HFFc6 (cell line): ENCODE measurements around the gene RPS6KC1. TPM values are rescaled to one million over a fixed set of nuclear protein-coding genes. Genes with fewer than 3 reads are reported as not detected.

ENCODE experiments used
- DNase-seq: peaks from one replicate; pipeline ENCODE4 v3.0.0-alpha.2; 2018
- H3K27ac Mint-ChIP-seq: 2 replicates; pipeline ENCODE4 v1.8.0; 2020; ENCODE audit warnings: mild to moderate bottlenecking, mixed read lengths
- H3K27me3 Mint-ChIP-seq: 2 replicates; pipeline ENCODE4 v1.8.0; 2021; ENCODE audit warnings: mild to moderate bottlenecking, moderate library complexity, mixed read lengths; ENCODE audit not compliant: insufficient read depth
- H3K36me3 Mint-ChIP-seq: 2 replicates; pipeline ENCODE4 v1.8.0; 2021; ENCODE audit warnings: low read depth, mixed read lengths
- H3K4me1 Mint-ChIP-seq: 2 replicates; pipeline ENCODE4 v1.8.0; 2020; ENCODE audit warnings: low read depth, mixed read lengths
- H3K4me3 Mint-ChIP-seq: 2 replicates; pipeline ENCODE4 v1.8.0; 2020; ENCODE audit warnings: mild to moderate bottlenecking, moderate library complexity, mixed read lengths
- H3K9me3 Mint-ChIP-seq: 2 replicates; pipeline ENCODE4 v1.8.0; 2020; ENCODE audit warnings: mild to moderate bottlenecking, mixed read lengths
- total RNA-seq, 6 experiments: library from RNA; stranded (reverse); fragmentation: NEBNext Ultra II Directional; extraction: Animal tissue kit (Norgen Biotek cat#: 25700); gene quantifications; 2 replicates in 1 of 6; 3 replicates in 5 of 6; pipeline ENCODE4 v1.2.3, GENCODE V29; 2021
- TF ChIP-seq, protein P1 (sequence below): fragments of 200-600 bp; sonication (generic); IDR thresholded peaks from 2 replicates; pipeline ENCODE4 v1.5.0; 2021; ENCODE audit warnings: antibody characterized with exemption, mild to moderate bottlenecking

The RPS6KC1 gene
- total RNA-seq, 6 experiments from 2014 or later = 15.6 to 18.3 (median 17.3) TPM

DNA sequence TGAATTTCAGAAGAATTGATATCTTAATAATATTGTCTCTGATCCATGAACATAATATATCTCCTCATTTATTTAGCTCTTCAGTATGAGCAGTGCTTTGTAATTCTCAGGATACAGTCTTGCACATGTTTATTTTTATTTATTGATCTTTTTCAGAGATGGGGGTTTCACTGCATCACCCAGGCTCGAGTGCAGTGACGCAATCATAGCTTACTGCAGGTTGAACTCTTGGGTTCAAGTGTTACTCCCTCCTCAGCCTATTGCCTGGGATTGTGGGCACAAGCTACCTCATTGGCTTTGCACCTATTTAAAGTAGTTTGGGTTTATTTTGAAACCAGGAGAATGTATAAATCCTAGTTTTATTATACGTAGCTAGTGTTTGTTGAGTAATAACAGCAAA is 4.7 kb downstream of the RPS6KC1 start:
- H3K4me1 Mint-ChIP-seq = peaks cover 34% of the 10 kb centered on the region
- TF ChIP-seq, protein P1, sequence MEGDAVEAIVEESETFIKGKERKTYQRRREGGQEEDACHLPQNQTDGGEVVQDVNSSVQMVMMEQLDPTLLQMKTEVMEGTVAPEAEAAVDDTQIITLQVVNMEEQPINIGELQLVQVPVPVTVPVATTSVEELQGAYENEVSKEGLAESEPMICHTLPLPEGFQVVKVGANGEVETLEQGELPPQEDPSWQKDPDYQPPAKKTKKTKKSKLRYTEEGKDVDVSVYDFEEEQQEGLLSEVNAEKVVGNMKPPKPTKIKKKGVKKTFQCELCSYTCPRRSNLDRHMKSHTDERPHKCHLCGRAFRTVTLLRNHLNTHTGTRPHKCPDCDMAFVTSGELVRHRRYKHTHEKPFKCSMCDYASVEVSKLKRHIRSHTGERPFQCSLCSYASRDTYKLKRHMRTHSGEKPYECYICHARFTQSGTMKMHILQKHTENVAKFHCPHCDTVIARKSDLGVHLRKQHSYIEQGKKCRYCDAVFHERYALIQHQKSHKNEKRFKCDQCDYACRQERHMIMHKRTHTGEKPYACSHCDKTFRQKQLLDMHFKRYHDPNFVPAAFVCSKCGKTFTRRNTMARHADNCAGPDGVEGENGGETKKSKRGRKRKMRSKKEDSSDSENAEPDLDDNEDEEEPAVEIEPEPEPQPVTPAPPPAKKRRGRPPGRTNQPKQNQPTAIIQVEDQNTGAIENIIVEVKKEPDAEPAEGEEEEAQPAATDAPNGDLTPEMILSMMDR = no peak
- H3K27ac Mint-ChIP-seq = no peak overlapping the region
- DNase-seq = no peak
- no peak overlapping the region for H3K4me3 Mint-ChIP-seq
- peaks cover 7% of the 10 kb centered on the region for H3K36me3 Mint-ChIP-seq
- H3K9me3 Mint-ChIP-seq = no peaks in the 10 kb centered on the region
- no peaks in the 10 kb centered on the region for H3K27me3 Mint-ChIP-seq

DNA sequence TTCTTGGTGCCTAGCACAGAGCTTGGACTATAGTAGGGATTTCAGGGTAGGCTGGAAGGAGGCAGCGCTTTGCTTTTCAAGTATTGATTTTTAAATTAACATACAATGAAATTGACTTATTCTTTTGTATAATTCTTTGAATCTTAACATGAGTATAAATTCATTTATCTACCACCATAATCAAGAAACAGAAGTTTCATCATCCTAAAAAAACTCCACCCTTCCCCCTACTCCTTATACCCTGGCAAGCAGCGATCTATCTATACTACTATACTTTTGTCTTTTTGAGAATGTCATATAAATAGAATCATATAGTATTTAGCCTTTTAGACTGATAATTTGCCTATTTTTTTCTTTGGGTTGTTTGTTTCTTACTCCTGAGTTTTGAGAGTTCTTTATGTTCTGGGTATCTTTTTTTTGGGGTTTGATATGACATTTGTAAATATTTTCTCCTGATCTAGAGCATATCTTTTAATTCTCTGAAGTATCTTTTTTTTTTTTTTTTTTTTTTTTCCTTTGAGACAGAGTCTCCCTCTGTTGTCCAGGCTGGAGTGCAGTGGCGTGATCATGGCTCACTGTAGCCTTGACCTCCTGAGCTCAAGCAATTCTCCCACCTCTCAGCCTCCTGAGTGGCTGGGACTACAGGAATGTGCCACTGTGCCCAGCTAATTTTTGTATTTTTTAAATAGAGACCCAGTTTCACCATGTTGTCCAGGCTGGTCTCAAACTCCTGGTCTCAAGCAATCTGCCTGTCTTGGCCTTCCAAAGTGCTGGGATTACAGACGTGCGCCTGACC is 6.4 kb downstream of the RPS6KC1 start:
- H3K4me3 Mint-ChIP-seq = no peak overlapping the region
- no peak overlapping the region for H3K27ac Mint-ChIP-seq
- DNase-seq = no peak
- peaks cover 25% of the 10 kb centered on the region for H3K4me1 Mint-ChIP-seq
- H3K9me3 Mint-ChIP-seq = no peaks in the 10 kb centered on the region
- H3K36me3 Mint-ChIP-seq = peaks cover 5% of the 10 kb centered on the region
- H3K27me3 Mint-ChIP-seq = no peaks in the 10 kb centered on the region
- TF ChIP-seq, protein P1 = no peak

GRCh38 chr1:213060836-213061235 is 9.8 kb downstream of the RPS6KC1 start:
- no peak overlapping the region for H3K4me3 Mint-ChIP-seq
- no peak for DNase-seq
- H3K36me3 Mint-ChIP-seq = peaks cover 5% of the 10 kb centered on the region
- H3K27ac Mint-ChIP-seq = no peak overlapping the region
- peaks cover 11% of the 10 kb centered on the region for H3K4me1 Mint-ChIP-seq
- TF ChIP-seq, protein P1 = no peak
- H3K9me3 Mint-ChIP-seq = no peaks in the 10 kb centered on the region
- no peaks in the 10 kb centered on the region for H3K27me3 Mint-ChIP-seq

GRCh38 chr1:213061263-213061662 is 10.2 kb downstream of the RPS6KC1 start:
- TF ChIP-seq, protein P1 = no peak
- DNase-seq = no peak
- Mint-ChIP-seq H3K4me1 (peaks cover 10% of the 10 kb centered on the region), H3K27me3 (no peaks in the 10 kb centered on the region), H3K27ac (no peak overlapping the region), H3K36me3 (peaks cover 5% of the 10 kb centered on the region), H3K4me3 (no peak overlapping the region), H3K9me3 (no peaks in the 10 kb centered on the region)

DNA sequence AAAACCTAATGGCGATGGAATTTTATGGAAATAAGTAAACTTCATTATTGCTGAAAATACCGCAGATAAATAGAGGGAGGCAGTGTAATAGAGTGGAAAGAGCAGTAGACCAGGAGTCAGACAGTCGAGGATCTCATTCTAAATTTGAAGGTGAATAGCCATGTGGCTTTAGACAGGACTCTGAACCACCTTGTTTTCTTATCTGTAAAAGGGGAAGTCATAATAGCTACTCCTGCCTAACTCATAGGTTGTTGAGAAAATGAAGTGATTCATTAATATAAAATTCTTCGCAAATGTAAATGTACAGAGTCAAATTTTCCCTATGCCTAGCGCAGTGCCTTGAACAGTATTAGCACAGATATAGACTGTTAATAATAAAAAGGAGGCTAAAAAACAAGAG is 14.8 kb downstream of the RPS6KC1 start:
- TF ChIP-seq, protein P1 = no peak
- Mint-ChIP-seq H3K4me3 (no peak overlapping the region), H3K36me3 (no peaks in the 10 kb centered on the region), H3K9me3 (no peaks in the 10 kb centered on the region), H3K27ac (no peak overlapping the region), H3K27me3 (no peaks in the 10 kb centered on the region), H3K4me1 (peaks cover 30% of the 10 kb centered on the region)
- DNase-seq = no peak
